ENCODE measurements around the gene GRID2.

GRID2 gene

GRCh38 chr4:93684571-93684970 is 1380.8 kb downstream of the GRID2 start:
- no peak for DNase-seq (ENCODE audit: low spot score)

- DNase-seq (ENCODE audit: low spot score): no peak
Measured at GRCh38 chr4:93687304-93687703, 1383.5 kb downstream of the GRID2 start.

- no peak for DNase-seq (ENCODE audit: low spot score)
Measured at GRCh38 chr4:93688978-93689377, 1385.2 kb downstream of the GRID2 start.

GRCh38 chr4:93693141-93693540 is 1389.4 kb downstream of the GRID2 start:
- DNase-seq (ENCODE audit: low spot score): no peak

GRCh38 chr4:93698686-93699085 is 1394.9 kb downstream of the GRID2 start:
- no peak for DNase-seq (ENCODE audit: low spot score)

- DNase-seq (ENCODE audit: low spot score): no peak
Measured at GRCh38 chr4:93700571-93700970, 1396.8 kb downstream of the GRID2 start.

- no peak for DNase-seq (ENCODE audit: low spot score)
Measured at GRCh38 chr4:93710101-93710846, 1406.5 kb downstream of the GRID2 start.

- DNase-seq (ENCODE audit: low spot score): no peak
Measured at GRCh38 chr4:93710847-93711430, 1407.2 kb downstream of the GRID2 start.

GRCh38 chr4:93718233-93718632 is 1414.5 kb downstream of the GRID2 start:
- no peak for DNase-seq (ENCODE audit: low spot score)

GRCh38 chr4:93719552-93719951 is 1415.8 kb downstream of the GRID2 start:
- no peak for DNase-seq (ENCODE audit: low spot score)

- no peak for DNase-seq (ENCODE audit: low spot score)
Measured at GRCh38 chr4:93722446-93722845, 1418.7 kb downstream of the GRID2 start.

- DNase-seq (ENCODE audit: low spot score): no peak
Measured at GRCh38 chr4:93730251-93730650, 1426.5 kb downstream of the GRID2 start.

GRCh38 chr4:93730760-93731159 is 1427.0 kb downstream of the GRID2 start:
- DNase-seq (ENCODE audit: low spot score): no peak

- no peak for DNase-seq (ENCODE audit: low spot score)
Measured at GRCh38 chr4:93731456-93731855, 1427.7 kb downstream of the GRID2 start.

- DNase-seq (ENCODE audit: low spot score): no peak
Measured at GRCh38 chr4:93732509-93732908, 1428.7 kb downstream of the GRID2 start.

GRCh38 chr4:93740890-93741289 is 1437.1 kb downstream of the GRID2 start:
- no peak for DNase-seq (ENCODE audit: low spot score)

GRCh38 chr4:93743022-93743421 is 1439.3 kb downstream of the GRID2 start:
- no peak for DNase-seq (ENCODE audit: low spot score)

GRCh38 chr4:93743635-93744034 is 1439.9 kb downstream of the GRID2 start:
- no peak for DNase-seq (ENCODE audit: low spot score)

GRCh38 chr4:93744961-93745360 is 1441.2 kb downstream of the GRID2 start:
- no peak for DNase-seq (ENCODE audit: low spot score)

- no peak for DNase-seq (ENCODE audit: low spot score)
Measured at GRCh38 chr4:93746031-93746430, 1442.3 kb downstream of the GRID2 start.

GRCh38 chr4:93747220-93747619 is 1443.5 kb downstream of the GRID2 start:
- no peak for DNase-seq (ENCODE audit: low spot score)

- no peak for DNase-seq (ENCODE audit: low spot score)
Measured at GRCh38 chr4:93748373-93749291, 1444.9 kb downstream of the GRID2 start.

GRCh38 chr4:93749292-93749761 is 1445.6 kb downstream of the GRID2 start:
- DNase-seq (ENCODE audit: low spot score): no peak

Data from CD4-positive, alpha-beta T cell treated with Interleukin-6 at 100 ng/mL for 8 hours (primary cell).